ENCODE measurements around the gene OBSL1. TPM values are rescaled to one million over a fixed set of nuclear protein-coding genes. Genes with fewer than 3 reads are reported as not detected.

The OBSL1 gene
- total RNA-seq: 11.9 and 20.6 TPM in 2 replicates

GRCh38 chr2:219571311-219572236 is at the start of gene OBSL1:
Gene OBSL1 (minus strand): TSS chr2:219571539. CDS start chr2:219571232, 307 bp downstream.
- DNase-seq (ENCODE audit: extremely low read depth, low read depth, low spot score): no peak

- no peak for DNase-seq (ENCODE audit: extremely low read depth, low read depth, low spot score)
Measured at GRCh38 chr2:219620546-219620945, 49.2 kb upstream of the OBSL1 start.

- no peak for DNase-seq (ENCODE audit: extremely low read depth, low read depth, low spot score)
Measured at GRCh38 chr2:219619235-219619634, 47.9 kb upstream of the OBSL1 start.

GRCh38 chr2:219618733-219619122 is 47.4 kb upstream of the OBSL1 start:
- DNase-seq (ENCODE audit: extremely low read depth, low read depth, low spot score): no peak

GRCh38 chr2:219616550-219616949 is 45.2 kb upstream of the OBSL1 start:
- no peak for DNase-seq (ENCODE audit: extremely low read depth, low read depth, low spot score)

GRCh38 chr2:219615894-219616293 is 44.6 kb upstream of the OBSL1 start:
- no peak for DNase-seq (ENCODE audit: extremely low read depth, low read depth, low spot score)

- no peak for DNase-seq (ENCODE audit: extremely low read depth, low read depth, low spot score)
Measured at GRCh38 chr2:219615036-219615435, 43.7 kb upstream of the OBSL1 start.

GRCh38 chr2:219614076-219614860 is 42.9 kb upstream of the OBSL1 start:
- no peak for DNase-seq (ENCODE audit: extremely low read depth, low read depth, low spot score)

GRCh38 chr2:219613461-219614070 is 42.2 kb upstream of the OBSL1 start:
- no peak for DNase-seq (ENCODE audit: extremely low read depth, low read depth, low spot score)

- DNase-seq (ENCODE audit: extremely low read depth, low read depth, low spot score): no peak
Measured at GRCh38 chr2:219612577-219613286, 41.4 kb upstream of the OBSL1 start.

GRCh38 chr2:219611866-219612576 is 40.7 kb upstream of the OBSL1 start:
- no peak for DNase-seq (ENCODE audit: extremely low read depth, low read depth, low spot score)

- no peak for DNase-seq (ENCODE audit: extremely low read depth, low read depth, low spot score)
Measured at GRCh38 chr2:219611306-219611705, 40.0 kb upstream of the OBSL1 start.

- DNase-seq (ENCODE audit: extremely low read depth, low read depth, low spot score): no peak
Measured at GRCh38 chr2:219609149-219609750, 37.9 kb upstream of the OBSL1 start.

GRCh38 chr2:219608399-219608964 is 37.1 kb upstream of the OBSL1 start:
- no peak for DNase-seq (ENCODE audit: extremely low read depth, low read depth, low spot score)

- no peak for DNase-seq (ENCODE audit: extremely low read depth, low read depth, low spot score)
Measured at GRCh38 chr2:219607931-219608330, 36.6 kb upstream of the OBSL1 start.

GRCh38 chr2:219605607-219605954 is 34.2 kb upstream of the OBSL1 start:
- DNase-seq (ENCODE audit: extremely low read depth, low read depth, low spot score): no peak

GRCh38 chr2:219603771-219604170 is 32.4 kb upstream of the OBSL1 start:
- no peak for DNase-seq (ENCODE audit: extremely low read depth, low read depth, low spot score)

- no peak for DNase-seq (ENCODE audit: extremely low read depth, low read depth, low spot score)
Measured at GRCh38 chr2:219598308-219599078, 27.2 kb upstream of the OBSL1 start.

All from glomerular endothelial cell (primary cell).